Ovary (tissue), 9 donors: Measurements from ENCODE around the gene HIPK4. TPM values are rescaled to one million over a fixed set of nuclear protein-coding genes. Genes with fewer than 3 reads are reported as not detected.
"Not testable (repeated sequence)": the region's sequence is repeated elsewhere in the genome, so short reads cannot be mapped to it uniquely, and the experiment has no call there.

Experiments used
- DNase-seq, 5 donors: peaks; one replicate each; pipeline ENCODE4 v3.0.0-alpha.2; 2019 to 2020
- H3K27ac ChIP-seq, 2 donors: fragments of 200-600 bp; one replicate each; pipeline versions ENCODE4 v1.5.1 to v1.8.0; 2019 to 2022
- H3K27me3 ChIP-seq: fragments of 200-600 bp; one replicate; pipeline ENCODE4 v1.8.0; 2022
- H3K36me3 ChIP-seq: fragments of 200-600 bp; sonication (generic); one replicate; pipeline ENCODE4 v1.5.1; 2019
- H3K4me1 ChIP-seq: one replicate; pipeline ENCODE4 v1.8.1; 2013; ENCODE audit warnings: mild to moderate bottlenecking, moderate library complexity; ENCODE audit not compliant: insufficient read depth
- H3K4me3 ChIP-seq: fragments of 200-600 bp; sonication (generic); one replicate; pipeline ENCODE4 v1.5.1; 2017
- H3K9me3 ChIP-seq, 2 donors: fragments of 200-600 bp in 1 of 2; sonication (generic) in 1 of 2; one replicate each; pipeline versions ENCODE4 v1.5.1 to v1.8.1; 2013 to 2019; ENCODE audit warnings: mild to moderate bottlenecking in 1 of 2, moderate library complexity in 1 of 2
- EP300 ChIP-seq: sonication (generic); formaldehyde crosslinking; IDR thresholded peaks from one replicate; pipeline ENCODE4 v1.6.1; 2017; ENCODE audit warnings: antibody characterized with exemption
- POLR2A ChIP-seq: fragments of 450-650 bp; IDR thresholded peaks from one replicate; pipeline ENCODE4 v1.6.1; 2017; ENCODE audit warnings: antibody characterized with exemption, mild to moderate bottlenecking, moderate library complexity
- WGBS, 3 donors: extraction: QIAGEN DNeasy Blood & Tissue Kit in 1 of 3; methylation state at CpG; one replicate each; pipeline versions ENCODE4 v1.1.5 to v1.1.7; 2013 to 2017; 5-methylcytosine and 5-hydroxymethylcytosine counted together
- intact Hi-C, 4 donors: fragments of 100-400 bp; cut with DNase I; formaldehyde crosslinking; loops; one replicate each; pipeline versions ENCODE4 v1.11.0 to v1.15.1; 2022 to 2023
- polyA plus RNA-seq, 2 donors: library from polyadenylated mRNA; stranded (reverse); fragments of 200-250 nt in 1 of 2; fragments of 350-450 nt in 1 of 2; fragmentation: Illumina TruSeq in 1 of 2; extraction: RNeasy Lipid Tissue Mini Kit (QIAGEN cat#74804) in 1 of 2; gene quantifications; one replicate each; pipeline ENCODE4 v1.2.3, GENCODE V29; 2013 to 2014
- total RNA-seq, 7 donors: library from RNA; depleted of rRNA in 2 of 7; stranded (reverse); fragments of >200 nt in 2 of 7; fragmentation: NEBNext Ultra II Directional in 3 of 7; extraction: Animal tissue kit (Norgen Biotek cat#: 25700) in 3 of 7; gene quantifications; one replicate each; pipeline versions ENCODE4 v1.1.0 to v1.2.4, GENCODE V29; 2016 to 2023
- TF ChIP-seq, protein P1 (sequence below), 3 donors: fragments of 450-650 bp in 2 of 3; fragments of 200-600 bp in 1 of 3; IDR thresholded peaks; one replicate each; pipeline versions ENCODE4 v1.5.1 to v1.8.0; 2016 to 2022; ENCODE audit warnings: antibody characterized with exemption in 3 of 3, mild to moderate bottlenecking in 1 of 3
- donor health status: DM: no; HTN: no; CAD: no; lungs with moderate emphysema.
- donor health status: DM: no; HTN: no; CAD: no.
- donor health status: Bipolar disorder and iron deficiency.
- donor health status: DM: yes; HTN: yes; CAD: no.
- donor health status: DM: no; HTN: no; CAD: no.
- donor health status: DM: yes; HTN: yes; CAD: no.

Gene HIPK4
- total and polyA plus RNA-seq, 9 donors = 0.11 to 0.35 (median 0.13) TPM; not detected in 4

DNA sequence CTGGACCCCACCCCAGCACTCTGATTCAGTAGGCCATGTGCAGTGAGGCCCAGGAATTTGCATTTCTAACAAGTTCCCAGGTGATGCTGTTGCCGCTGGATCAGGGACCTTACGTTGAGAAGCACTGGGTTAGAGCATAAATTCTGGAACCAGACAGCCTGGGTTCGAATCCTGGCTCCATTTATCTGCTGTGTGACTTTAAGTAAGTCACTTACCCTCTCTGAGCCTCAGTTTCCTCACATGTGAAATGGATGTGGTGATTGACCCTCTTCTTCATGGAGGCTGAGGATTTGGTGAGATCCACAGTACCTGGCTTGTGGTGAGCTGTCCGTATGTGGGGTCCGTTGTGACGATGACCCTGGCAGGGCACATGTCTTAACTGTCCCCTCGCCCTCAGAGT, 15.9 kb downstream of the HIPK4 start:
- no peak overlapping the region for H3K4me3 ChIP-seq
- intact Hi-C loops = no loop called here
- no peak overlapping the region for H3K27ac ChIP-seq
- no peaks in the 10 kb centered on the region for H3K9me3 ChIP-seq
- no peak for TF ChIP-seq EP300
- TF ChIP-seq POLR2A = no peak
- TF ChIP-seq, protein P1, sequence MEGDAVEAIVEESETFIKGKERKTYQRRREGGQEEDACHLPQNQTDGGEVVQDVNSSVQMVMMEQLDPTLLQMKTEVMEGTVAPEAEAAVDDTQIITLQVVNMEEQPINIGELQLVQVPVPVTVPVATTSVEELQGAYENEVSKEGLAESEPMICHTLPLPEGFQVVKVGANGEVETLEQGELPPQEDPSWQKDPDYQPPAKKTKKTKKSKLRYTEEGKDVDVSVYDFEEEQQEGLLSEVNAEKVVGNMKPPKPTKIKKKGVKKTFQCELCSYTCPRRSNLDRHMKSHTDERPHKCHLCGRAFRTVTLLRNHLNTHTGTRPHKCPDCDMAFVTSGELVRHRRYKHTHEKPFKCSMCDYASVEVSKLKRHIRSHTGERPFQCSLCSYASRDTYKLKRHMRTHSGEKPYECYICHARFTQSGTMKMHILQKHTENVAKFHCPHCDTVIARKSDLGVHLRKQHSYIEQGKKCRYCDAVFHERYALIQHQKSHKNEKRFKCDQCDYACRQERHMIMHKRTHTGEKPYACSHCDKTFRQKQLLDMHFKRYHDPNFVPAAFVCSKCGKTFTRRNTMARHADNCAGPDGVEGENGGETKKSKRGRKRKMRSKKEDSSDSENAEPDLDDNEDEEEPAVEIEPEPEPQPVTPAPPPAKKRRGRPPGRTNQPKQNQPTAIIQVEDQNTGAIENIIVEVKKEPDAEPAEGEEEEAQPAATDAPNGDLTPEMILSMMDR (IDR thresholded peaks at IDR 0.05) = no peak
- H3K4me1 ChIP-seq = no peaks in the 10 kb centered on the region
- H3K36me3 ChIP-seq = no peaks in the 10 kb centered on the region
- H3K27me3 ChIP-seq = no peaks in the 10 kb centered on the region
- WGBS, 3 donors = 96 to 97% (median 97%) methylated on average over 7 of the region's 7 CpGs
- no peak for DNase-seq

DNA sequence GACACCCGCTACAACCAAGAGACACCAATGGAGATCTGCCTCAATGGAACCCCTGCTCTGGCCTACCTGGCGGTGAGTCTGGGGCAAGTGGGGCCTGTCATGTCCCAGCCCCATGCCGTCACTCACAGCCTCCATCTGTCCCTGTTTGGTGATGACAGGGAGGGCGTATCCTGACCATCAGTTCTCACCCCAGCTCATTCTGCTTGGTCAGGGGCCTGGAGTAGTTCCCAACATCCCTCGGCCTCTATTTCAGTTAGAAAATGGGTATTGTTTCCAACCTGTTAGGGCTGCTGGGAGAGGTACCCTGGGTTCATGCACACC, 18.2 kb downstream of the HIPK4 start:
- 95 to 100% (median 95%) methylated on average over 5 of the region's 5 CpGs for WGBS, 3 donors
- no peaks in the 10 kb centered on the region for H3K9me3 ChIP-seq
- H3K4me3 ChIP-seq = no peak overlapping the region
- DNase-seq = no peak
- H3K27me3 ChIP-seq = no peaks in the 10 kb centered on the region
- no peaks in the 10 kb centered on the region for H3K4me1 ChIP-seq
- no peaks in the 10 kb centered on the region for H3K36me3 ChIP-seq
- H3K27ac ChIP-seq = no peak overlapping the region
- intact Hi-C loops = no loop called here
- TF ChIP-seq EP300 (no peak), POLR2A (no peak)
- TF ChIP-seq, protein P1 (IDR thresholded peaks at IDR 0.05) = no peak

DNA sequence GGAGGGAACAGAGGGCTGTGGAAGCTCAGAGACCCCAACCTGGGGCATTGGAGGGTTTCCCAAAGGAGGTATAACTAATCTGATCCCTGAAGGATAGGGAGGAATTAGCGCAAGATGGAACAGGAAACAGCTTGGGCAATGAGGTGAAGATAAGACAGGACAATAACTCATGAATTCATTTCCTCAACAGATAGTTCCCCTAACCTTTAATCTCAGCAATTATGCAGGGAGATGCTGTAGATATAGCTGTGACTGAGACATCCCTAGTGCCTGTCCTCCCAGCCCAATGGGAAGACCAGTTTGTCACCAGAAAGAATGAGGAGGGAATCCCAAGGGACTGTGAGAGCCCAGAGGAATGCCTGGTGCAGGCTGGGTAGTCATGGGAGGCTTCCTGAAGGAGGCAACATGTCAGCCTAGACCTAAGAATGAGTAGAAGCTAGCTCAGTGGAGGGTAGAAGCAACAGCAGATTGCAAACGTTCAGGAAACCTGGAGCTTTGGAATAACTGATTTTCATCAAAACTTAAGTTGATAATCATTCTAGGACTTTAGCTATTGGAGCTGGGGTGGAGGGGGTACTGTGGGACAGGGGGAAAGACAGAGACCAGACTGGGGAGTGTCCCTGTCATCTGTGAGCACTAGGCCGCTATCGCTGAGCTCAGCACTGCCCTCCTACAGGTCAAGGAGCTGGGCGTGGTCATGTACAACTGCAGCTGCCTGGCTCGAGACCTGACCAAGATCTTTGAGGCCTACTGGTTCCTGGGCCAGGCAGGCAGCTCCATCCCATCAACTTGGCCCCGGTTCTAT, 18.8 kb downstream of the HIPK4 start:
- TF ChIP-seq, protein P1 (IDR thresholded peaks at IDR 0.05) = no peak
- no peak for TF ChIP-seq EP300
- TF ChIP-seq POLR2A = no peak
- no peak overlapping the region for H3K27ac ChIP-seq
- H3K9me3 ChIP-seq = no peaks in the 10 kb centered on the region
- H3K27me3 ChIP-seq = no peaks in the 10 kb centered on the region
- 84 to 92% (median 86%) methylated on average over 7 of the region's 7 CpGs for WGBS, 3 donors
- no peak for DNase-seq
- intact Hi-C loops = no loop called here
- H3K36me3 ChIP-seq = no peaks in the 10 kb centered on the region
- no peaks in the 10 kb centered on the region for H3K4me1 ChIP-seq
- H3K4me3 ChIP-seq = no peak overlapping the region

DNA sequence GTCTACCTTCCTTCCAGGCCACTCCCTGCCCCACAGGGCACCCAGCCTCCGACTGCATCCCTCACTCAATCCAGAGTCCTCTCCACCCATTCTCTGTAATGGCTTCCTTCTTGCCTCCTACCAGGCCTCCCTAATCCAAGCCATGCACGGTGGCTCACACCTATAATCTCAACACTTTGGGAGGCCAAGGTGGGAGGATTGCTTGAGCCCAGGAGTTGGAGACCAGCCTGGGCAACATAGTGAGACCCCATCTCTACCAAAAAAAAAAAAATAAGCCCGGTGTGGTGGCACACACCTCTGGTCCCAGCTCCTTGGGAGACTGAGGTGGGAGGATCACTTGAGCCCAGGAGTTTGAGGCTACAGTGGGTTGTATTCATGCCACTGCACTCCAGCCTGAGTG, 19.7 kb downstream of the HIPK4 start:
- H3K9me3 ChIP-seq, H3K36me3 ChIP-seq, H3K4me3 ChIP-seq, intact Hi-C loops, H3K4me1 ChIP-seq, H3K27me3 ChIP-seq, H3K27ac ChIP-seq, DNase-seq: not testable (repeated sequence)
- 84 to 94% (median 91%) methylated on average over 3 of the region's 3 CpGs for WGBS, 3 donors

DNA sequence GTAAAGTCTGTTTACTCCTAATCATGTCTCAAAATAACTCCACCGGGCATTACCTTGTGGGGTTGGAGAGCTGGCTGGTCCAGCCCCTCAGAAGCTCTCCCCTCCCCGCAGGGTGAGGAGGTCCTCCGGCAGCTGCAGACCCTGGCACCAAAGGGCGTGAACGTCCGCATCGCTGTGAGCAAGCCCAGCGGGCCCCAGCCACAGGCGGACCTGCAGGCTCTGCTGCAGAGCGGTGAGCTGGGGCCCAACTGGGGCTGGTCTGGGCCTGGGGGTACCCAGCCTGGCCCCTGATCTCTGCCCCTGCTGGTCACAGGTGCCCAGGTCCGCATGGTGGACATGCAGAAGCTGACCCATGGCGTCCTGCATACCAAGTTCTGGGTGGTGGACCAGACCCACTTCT, 20.2 kb downstream of the HIPK4 start:
- TF ChIP-seq EP300 = no peak
- TF ChIP-seq POLR2A = no peak
- TF ChIP-seq, protein P1 (IDR thresholded peaks at IDR 0.05) = no peak
- H3K4me1 ChIP-seq = peaks cover 7% of the 10 kb centered on the region
- no peak overlapping the region for H3K27ac ChIP-seq
- intact Hi-C loops = no loop called here
- DNase-seq = no peak
- no peaks in the 10 kb centered on the region for H3K27me3 ChIP-seq
- no peaks in the 10 kb centered on the region for H3K9me3 ChIP-seq
- no peaks in the 10 kb centered on the region for H3K36me3 ChIP-seq
- 87 to 89% (median 88%) methylated on average over 12 of the region's 12 CpGs for WGBS, 3 donors
- H3K4me3 ChIP-seq = no peak overlapping the region
